ENCODE measurements around the gene POMC. TPM values are rescaled to one million over a fixed set of nuclear protein-coding genes. Genes with fewer than 3 reads are reported as not detected.

Gene POMC
- total and polyA plus RNA-seq, 2 of the 8 experiments (the other 6 are each of a cell fraction or from before 2014, with no cell fraction given) = 1.7 to 4.7 TPM

DNA sequence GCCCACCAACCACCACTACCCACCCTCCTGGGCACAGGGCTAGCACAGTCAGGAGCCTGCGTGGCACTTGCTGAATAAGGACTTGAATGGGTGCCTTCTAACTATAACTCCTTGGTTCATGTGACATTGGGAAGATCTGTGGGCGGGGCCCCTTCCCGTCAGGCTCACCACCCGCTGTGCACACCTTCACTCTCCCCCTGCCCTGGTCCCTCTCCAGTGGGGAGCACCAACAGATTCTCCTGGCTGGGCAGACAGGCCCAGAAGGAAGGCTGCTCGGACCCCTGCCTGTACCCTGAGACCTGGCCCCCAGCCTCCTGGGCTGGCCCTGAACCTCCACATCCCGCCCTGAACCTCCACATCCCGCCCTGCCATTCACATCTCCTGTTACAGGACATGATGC, 33.4 kb upstream of the POMC start:
- ChIA-PET POLR2A (ENCODE audit: partially characterized antibody) (no interaction called here), CTCF (ENCODE audit: partially characterized antibody) (interaction anchor here (1.1 kb wide), 1 partner anchor 132 kb away, joined by 4 read pairs; no protein-coding TSS in a partner anchor)
- Histone ChIP-seq H3K9me3 (ENCODE audit: insufficient read depth in 2 of 2, low read depth in 1 of 2, low read length in 1 of 2) (no peaks in the 10 kb centered on the region), H3K4me1 (replicated peaks in 1 of 4; ENCODE audit: control insufficient read depth in 3 of 4, insufficient read depth in 4 of 4, low read length in 3 of 4) (peaks cover 0 to 2% (median under 1%) of the 10 kb centered on the region in 4 experiments; a peak in 4 of 7 replicates), H4K8ac (ENCODE audit: extremely low read depth, insufficient read depth, low read length) (no peak overlapping the region), H3K23me2 (ENCODE audit: low read depth, low read length) (no peaks in the 10 kb centered on the region), H3K23ac (ENCODE audit: insufficient read length) (no peak overlapping the region), H3K18ac (ENCODE audit: extremely low read depth, low read length) (no peak overlapping the region), H3K36me3 (ENCODE audit: control insufficient read depth in 2 of 4, insufficient read depth in 4 of 4, low read length in 3 of 4) (no peaks in the 10 kb centered on the region), H2AK5ac (ENCODE audit: low read depth, low read length) (no peak overlapping the region), H2AFZ (ENCODE audit: low read length) (no peak overlapping the region), H3K4me3 (ENCODE audit: extremely low read depth in 1 of 4, insufficient read depth in 2 of 4, low read depth in 3 of 4, low read length in 4 of 4) (no peak overlapping the region), H3K9ac (replicated peaks in 1 of 4; ENCODE audit: extremely low read depth in 1 of 4, low read depth in 3 of 4, low read length in 3 of 4) (no peak overlapping the region), H2BK12ac (ENCODE audit: low read depth, low read length) (no peak overlapping the region), H3K79me1 (ENCODE audit: low read depth, low read length) (no peaks in the 10 kb centered on the region), H4K20me1 (replicated peaks in 1 of 2; ENCODE audit: control insufficient read depth in 1 of 2, insufficient read depth in 2 of 2, low read length in 2 of 2) (no peaks in the 10 kb centered on the region), H3K27ac (ENCODE audit: low read depth, low read length) (no peak overlapping the region), H4K5ac (ENCODE audit: insufficient read length, low read depth, low read length) (no peak overlapping the region), H2BK5ac (ENCODE audit: low read depth, low read length) (no peak overlapping the region), H4K91ac (replicated peaks; ENCODE audit: insufficient read length, low read length) (no peak overlapping the region), H2BK15ac (ENCODE audit: low read length) (no peak overlapping the region), H3K4ac (replicated peaks; ENCODE audit: insufficient read length, low read depth, low read length) (no peak overlapping the region), H2BK20ac (ENCODE audit: low read length) (no peak overlapping the region), H2BK120ac (replicated peaks; ENCODE audit: low read depth, low read length) (no peak overlapping the region), H3K14ac (ENCODE audit: insufficient read length) (no peak overlapping the region), H3K79me2 (ENCODE audit: control insufficient read depth in 1 of 2, insufficient read depth in 2 of 2, low read length in 2 of 2) (no peaks in the 10 kb centered on the region), H3K56ac (replicated peaks; ENCODE audit: insufficient read length, low read depth, low read length) (no peak overlapping the region), H3K27me3 (replicated peaks in 1 of 4; ENCODE audit: control insufficient read depth in 3 of 4, extremely low read depth in 1 of 4, insufficient read depth in 3 of 4, low read length in 3 of 4) (no peaks in the 10 kb centered on the region), H3K4me2 (ENCODE audit: insufficient read depth in 1 of 2, low read depth in 2 of 2, low read length in 2 of 2) (no peak overlapping the region)
- 64% methylated on average over 5 of the region's 7 CpGs; no CpG with 5 or more reads in 1 of the 2 experiments for WGBS, 2 experiments (ENCODE audit: extremely low coverage in 1 of 2, insufficient coverage in 1 of 2, insufficient read length in 1 of 2, insufficient replicate concordance in 2 of 2, low coverage in 1 of 2, low lambda C conversion rate in 2 of 2, missing lambda C conversion rate in 1 of 2)
- DNase-seq (ENCODE audit: low read depth in 1 of 2, low spot score in 2 of 2) = no peak
- no peak for FAIRE-seq
- TF ChIP-seq ZNF274 (IDR thresholded peaks at IDR 0.05; ENCODE audit: borderline replicate concordance, extremely low read depth, low read length) (no peak), SIN3A (conservative IDR thresholded peaks at IDR 0.05 in 1 of 2, IDR thresholded peaks at IDR 0.05 in 1 of 2; ENCODE audit: low read depth in 1 of 2, low read length in 2 of 2) (no peak), NRF1 (IDR thresholded peaks at IDR 0.05; ENCODE audit: low read depth, low read length) (no peak), CTBP2 (IDR thresholded peaks at IDR 0.05; ENCODE audit: borderline replicate concordance, insufficient read depth, insufficient read length, low read length) (no peak), JUND (IDR thresholded peaks at IDR 0.05; ENCODE audit: low read length) (no peak), CBX8 (IDR thresholded peaks at IDR 0.05; ENCODE audit: borderline replicate concordance, low read depth, low read length) (no peak), GTF2F1 (IDR thresholded peaks at IDR 0.05; ENCODE audit: borderline replicate concordance, low read depth, low read length) (no peak)
- TF ChIP-seq, protein P1, sequence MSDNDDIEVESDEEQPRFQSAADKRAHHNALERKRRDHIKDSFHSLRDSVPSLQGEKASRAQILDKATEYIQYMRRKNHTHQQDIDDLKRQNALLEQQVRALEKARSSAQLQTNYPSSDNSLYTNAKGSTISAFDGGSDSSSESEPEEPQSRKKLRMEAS (IDR thresholded peaks at IDR 0.05) = no peak
